Breast epithelium (tissue), 4 donors: Measurements from ENCODE around the gene CES4A. TPM values are rescaled to one million over a fixed set of nuclear protein-coding genes. Genes with fewer than 3 reads are reported as not detected.
"Not testable (repeated sequence)": the region's sequence is repeated elsewhere in the genome, so short reads cannot be mapped to it uniquely, and the experiment has no call there.

ENCODE experiments used
- DNase-seq, 2 donors: peaks; one replicate each; pipeline ENCODE4 v3.0.0-alpha.2; 2019; ENCODE audit warnings: low spot score in 2 of 2
- H3K27ac ChIP-seq, 2 donors: fragments of 200-600 bp; sonication (generic) in 1 of 2; one replicate each; pipeline ENCODE4 v1.5.1; 2016 to 2019; ENCODE audit warnings: mild to moderate bottlenecking in 1 of 2
- H3K27me3 ChIP-seq, 2 donors: fragments of 200-600 bp; sonication (generic) in 1 of 2; one replicate each; pipeline versions ENCODE4 v1.5.1 to v1.6.0; 2017 to 2019; ENCODE audit warnings: control low read depth in 1 of 2, mild to moderate bottlenecking in 1 of 2
- H3K36me3 ChIP-seq: fragments of 200-600 bp; one replicate; pipeline ENCODE4 v1.5.1; 2019
- H3K4me1 ChIP-seq, 2 donors: fragments of 200-600 bp; sonication (generic); one replicate each; pipeline ENCODE4 v1.5.1; 2016 to 2019; ENCODE audit warnings: control low read depth in 1 of 2
- H3K4me3 ChIP-seq, 3 donors: fragments of 200-600 bp; sonication (generic); 1 replicate in 2 of 3; 2 replicates in 1 of 3; pipeline ENCODE4 v1.5.1; 2016 to 2019; ENCODE audit warnings: mild to moderate bottlenecking in 3 of 3, moderate library complexity in 2 of 3
- H3K9me3 ChIP-seq, 2 donors: fragments of 200-600 bp; sonication (generic) in 1 of 2; one replicate each; pipeline ENCODE4 v1.5.1; 2016 to 2019; ENCODE audit warnings: control low read depth in 1 of 2
- POLR2A ChIP-seq: fragments of 450-650 bp; IDR thresholded peaks from one replicate; pipeline ENCODE4 v1.6.1; 2016; ENCODE audit warnings: antibody characterized with exemption, mild to moderate bottlenecking, moderate library complexity
- POLR2AphosphoS5 ChIP-seq, 3 donors: sonication (generic); formaldehyde crosslinking; IDR thresholded peaks; one replicate each; pipeline ENCODE4 v1.6.1; 2017; ENCODE audit warnings: antibody characterized with exemption in 3 of 3
- intact Hi-C: fragments of 100-400 bp; cut with DNase I; formaldehyde crosslinking; loops from one replicate; pipeline ENCODE4 v1.15.1; 2023; ENCODE audit warnings: low total_unique reads
- total RNA-seq, 3 donors: library from RNA; depleted of rRNA; stranded (reverse); fragments of >200 nt; gene quantifications; one replicate each; pipeline ENCODE4 v1.1.0, GENCODE V29; 2016
- TF ChIP-seq, protein P1 (sequence below), 3 donors: fragments of 450-650 bp; IDR thresholded peaks; one replicate each; pipeline ENCODE4 v1.5.1; 2016 to 2017; ENCODE audit warnings: antibody characterized with exemption in 3 of 3, mild to moderate bottlenecking in 3 of 3, moderate library complexity in 3 of 3

The CES4A gene
- total RNA-seq, 3 donors from 2014 or later, result 9.0 to 19.6 (median 11.1) TPM

DNA sequence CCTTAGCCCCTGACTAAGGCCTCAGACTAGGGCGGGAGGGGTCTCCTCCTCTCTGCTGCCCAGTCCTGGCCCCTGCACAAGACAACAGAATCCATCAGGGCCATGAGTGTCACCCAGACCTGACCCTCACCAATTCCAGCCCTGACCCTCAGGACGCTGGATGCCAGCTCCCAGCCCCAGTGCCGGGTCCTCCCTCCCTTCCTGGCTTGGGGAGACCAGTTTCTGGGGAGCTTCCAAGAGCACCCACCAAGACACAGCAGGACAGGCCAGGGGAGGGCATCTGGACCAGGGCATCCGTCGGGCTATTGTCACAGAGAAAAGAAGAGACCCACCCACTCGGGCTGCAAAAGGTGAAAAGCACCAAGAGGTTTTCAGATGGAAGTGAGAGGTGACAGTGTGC is 14.7 kb upstream of the CES4A start:
- no peaks in the 10 kb centered on the region for H3K9me3 ChIP-seq
- no peak overlapping the region for H3K4me3 ChIP-seq
- TF ChIP-seq POLR2AphosphoS5 (IDR thresholded peaks at IDR 0.05) (no peak), POLR2A (no peak)
- TF ChIP-seq, protein P1, sequence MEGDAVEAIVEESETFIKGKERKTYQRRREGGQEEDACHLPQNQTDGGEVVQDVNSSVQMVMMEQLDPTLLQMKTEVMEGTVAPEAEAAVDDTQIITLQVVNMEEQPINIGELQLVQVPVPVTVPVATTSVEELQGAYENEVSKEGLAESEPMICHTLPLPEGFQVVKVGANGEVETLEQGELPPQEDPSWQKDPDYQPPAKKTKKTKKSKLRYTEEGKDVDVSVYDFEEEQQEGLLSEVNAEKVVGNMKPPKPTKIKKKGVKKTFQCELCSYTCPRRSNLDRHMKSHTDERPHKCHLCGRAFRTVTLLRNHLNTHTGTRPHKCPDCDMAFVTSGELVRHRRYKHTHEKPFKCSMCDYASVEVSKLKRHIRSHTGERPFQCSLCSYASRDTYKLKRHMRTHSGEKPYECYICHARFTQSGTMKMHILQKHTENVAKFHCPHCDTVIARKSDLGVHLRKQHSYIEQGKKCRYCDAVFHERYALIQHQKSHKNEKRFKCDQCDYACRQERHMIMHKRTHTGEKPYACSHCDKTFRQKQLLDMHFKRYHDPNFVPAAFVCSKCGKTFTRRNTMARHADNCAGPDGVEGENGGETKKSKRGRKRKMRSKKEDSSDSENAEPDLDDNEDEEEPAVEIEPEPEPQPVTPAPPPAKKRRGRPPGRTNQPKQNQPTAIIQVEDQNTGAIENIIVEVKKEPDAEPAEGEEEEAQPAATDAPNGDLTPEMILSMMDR (IDR thresholded peaks at IDR 0.05), result no peak
- no peak overlapping the region for H3K27ac ChIP-seq
- intact Hi-C loops, result no loop called here
- H3K36me3 ChIP-seq, result no peaks in the 10 kb centered on the region
- DNase-seq, result no peak
- H3K27me3 ChIP-seq, result no peaks in the 10 kb centered on the region
- no peaks in the 10 kb centered on the region for H3K4me1 ChIP-seq

DNA sequence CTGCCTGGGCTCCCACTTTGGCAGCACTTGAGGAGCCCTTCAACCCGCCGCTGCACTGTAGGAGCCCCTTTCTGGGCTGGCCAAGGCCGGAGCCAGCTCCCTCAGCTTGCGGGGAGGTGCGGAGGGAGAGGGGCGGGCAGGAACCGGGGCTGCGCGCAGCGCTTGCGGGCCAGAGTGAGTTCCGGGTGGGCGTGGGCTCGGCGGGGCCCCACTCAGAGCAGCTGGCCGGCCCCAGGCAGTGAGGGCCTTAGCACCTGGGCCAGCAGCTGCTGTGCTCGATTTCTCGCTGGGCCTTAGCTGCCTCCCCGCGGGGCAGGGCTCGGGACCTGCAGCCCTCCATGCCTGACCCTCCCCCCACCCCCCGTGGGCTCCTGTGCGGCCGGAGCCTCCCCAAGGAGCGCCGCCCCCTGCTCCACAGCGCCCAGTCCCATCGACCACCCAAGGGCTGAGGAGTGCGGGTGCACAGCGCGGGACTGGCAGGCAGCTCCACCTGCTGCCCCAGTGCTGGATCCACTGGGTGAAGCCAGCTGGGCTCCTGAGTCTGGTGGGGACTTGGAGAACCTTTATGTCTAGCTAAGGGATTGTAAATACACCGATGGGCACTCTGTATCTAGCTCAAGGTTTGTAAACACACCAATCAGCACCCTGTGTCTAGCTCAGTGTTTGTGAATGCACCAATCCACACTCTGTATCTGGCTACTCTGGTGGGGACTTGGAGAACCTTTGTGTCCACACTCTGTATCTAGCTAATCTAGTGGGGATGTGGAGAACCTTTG is 14.0 kb upstream of the CES4A start:
- H3K4me3 ChIP-seq, H3K36me3 ChIP-seq, H3K4me1 ChIP-seq, H3K27me3 ChIP-seq, intact Hi-C loops, DNase-seq, H3K9me3 ChIP-seq, H3K27ac ChIP-seq: not testable (repeated sequence)

DNA sequence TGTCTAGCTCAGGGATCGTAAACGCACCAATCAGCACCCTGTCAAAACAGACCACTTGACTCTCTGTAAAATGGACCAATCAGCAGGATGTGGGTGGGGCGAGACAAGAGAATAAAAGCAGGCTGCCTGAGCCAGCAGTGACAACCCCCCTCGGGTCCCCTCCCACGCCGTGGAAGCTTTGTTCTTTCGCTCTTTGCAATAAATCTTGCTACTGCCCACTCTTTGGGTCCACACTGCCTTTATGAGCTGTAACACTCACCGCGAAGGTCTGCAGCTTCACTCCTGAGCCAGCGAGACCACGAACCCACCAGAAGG is 13.5 kb upstream of the CES4A start:
- DNase-seq, H3K9me3 ChIP-seq, H3K27ac ChIP-seq, H3K27me3 ChIP-seq, intact Hi-C loops, H3K4me1 ChIP-seq, H3K36me3 ChIP-seq: not testable (repeated sequence)
- peak overlapping the region in 1 of 3 donors; percentile 8 for H3K4me3 ChIP-seq

DNA sequence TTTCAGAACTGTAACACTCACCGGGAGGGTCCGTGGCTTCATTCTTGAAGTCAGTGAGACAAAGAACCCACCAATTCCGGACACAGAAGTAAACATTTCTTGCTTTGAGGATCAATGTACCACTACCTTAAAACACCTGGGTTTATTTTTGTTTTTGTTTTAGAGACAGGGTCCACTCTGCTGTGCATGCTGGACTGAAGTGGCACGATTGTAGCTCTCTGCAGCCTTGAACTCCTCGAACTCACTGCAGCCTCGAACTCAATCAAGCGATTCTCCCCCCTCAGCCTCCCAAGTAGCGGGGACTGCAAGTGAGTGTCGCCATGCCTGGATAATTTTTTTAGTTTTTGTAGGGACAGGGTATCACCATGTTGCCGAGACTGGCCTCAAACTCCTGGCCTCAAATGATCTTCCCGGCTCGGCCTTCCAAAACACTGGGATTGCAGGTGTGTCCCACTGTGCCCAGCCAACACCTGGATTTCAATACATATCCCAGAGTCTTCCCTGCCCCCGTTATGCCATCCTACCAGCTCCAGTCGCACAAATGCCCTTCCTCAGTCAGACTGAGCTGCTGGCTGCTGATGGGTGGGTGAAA is 13.0 kb upstream of the CES4A start:
- Histone ChIP-seq H3K36me3 (no peaks in the 10 kb centered on the region), H3K4me1 (no peaks in the 10 kb centered on the region), H3K9me3 (no peaks in the 10 kb centered on the region), H3K27ac (no peak overlapping the region), H3K4me3 (no peak overlapping the region), H3K27me3 (no peaks in the 10 kb centered on the region)
- intact Hi-C loops, result no loop called here
- DNase-seq, result no peak
- TF ChIP-seq POLR2A (no peak), POLR2AphosphoS5 (IDR thresholded peaks at IDR 0.05) (no peak)
- TF ChIP-seq, protein P1 (IDR thresholded peaks at IDR 0.05), result no peak

DNA sequence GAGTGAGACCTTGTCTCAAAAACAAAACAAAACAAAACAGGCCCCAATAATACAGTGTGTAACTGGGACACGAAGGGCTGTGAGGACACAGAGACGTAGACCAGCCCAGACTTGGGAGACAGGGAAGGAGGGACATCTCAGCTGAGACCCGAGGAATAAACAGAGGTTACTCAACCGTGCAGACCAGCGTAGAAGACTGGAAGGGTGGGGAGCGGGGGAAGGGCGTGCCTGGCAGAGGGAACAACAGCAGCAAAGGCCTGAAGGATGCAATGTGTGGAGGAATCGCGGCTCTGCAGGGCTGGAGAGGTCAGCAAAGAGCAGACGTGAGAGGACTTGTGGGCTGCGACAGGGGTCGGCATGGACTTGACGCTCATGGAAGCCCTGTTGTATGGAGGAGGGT is 11.6 kb upstream of the CES4A start:
- no peaks in the 10 kb centered on the region for H3K27me3 ChIP-seq
- no peak overlapping the region for H3K4me3 ChIP-seq
- H3K4me1 ChIP-seq, result no peaks in the 10 kb centered on the region
- DNase-seq, result no peak
- no peaks in the 10 kb centered on the region for H3K9me3 ChIP-seq
- intact Hi-C loops, result no loop called here
- no peak overlapping the region for H3K27ac ChIP-seq
- no peaks in the 10 kb centered on the region for H3K36me3 ChIP-seq
- TF ChIP-seq POLR2A (no peak), POLR2AphosphoS5 (IDR thresholded peaks at IDR 0.05) (no peak)
- TF ChIP-seq, protein P1 (IDR thresholded peaks at IDR 0.05), result no peak

DNA sequence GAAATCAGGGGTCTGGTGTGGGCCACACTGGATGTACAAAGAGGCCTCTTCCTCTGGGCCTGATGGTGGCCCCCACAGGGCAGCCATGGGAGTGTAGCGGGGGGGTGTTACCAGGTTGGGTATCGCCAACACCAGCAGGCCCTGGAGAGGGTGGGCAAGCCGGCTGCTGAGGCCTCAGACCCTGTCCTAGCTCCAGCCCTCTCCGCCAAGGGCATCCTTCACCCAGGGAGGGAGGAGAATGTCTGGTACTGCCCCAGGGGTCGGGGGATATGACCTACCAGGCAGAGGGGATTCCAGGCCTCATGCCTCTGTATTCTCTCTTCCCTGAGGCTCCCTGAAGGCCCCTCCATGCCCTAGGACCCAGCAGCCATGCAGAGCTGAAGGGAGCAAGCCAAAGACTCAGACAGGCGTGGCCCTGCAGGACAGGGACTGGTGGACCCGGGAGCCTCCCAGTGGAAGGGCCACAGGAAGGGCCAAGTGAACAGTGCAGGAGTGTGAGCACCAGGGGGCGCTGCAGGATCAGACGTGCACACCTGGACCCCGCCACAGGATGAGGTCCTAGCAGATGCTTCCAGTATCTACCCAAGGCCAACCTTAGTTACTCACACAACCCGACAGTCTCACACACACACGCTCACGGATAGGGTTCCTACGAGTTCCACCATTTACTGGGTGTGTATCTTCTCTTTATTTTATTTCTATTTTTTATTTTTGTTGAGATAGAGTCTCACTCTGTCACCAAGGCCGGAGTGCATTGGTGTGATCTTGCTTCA is 10.9 kb upstream of the CES4A start:
- intact Hi-C loops, result no loop called here
- peak in 2 of 3 donors; percentile 23 to 47 for TF ChIP-seq POLR2AphosphoS5 (IDR thresholded peaks at IDR 0.05)
- TF ChIP-seq POLR2A, result no peak
- TF ChIP-seq, protein P1 (IDR thresholded peaks at IDR 0.05), result peak; percentile 97 to 98 (median 98)
- Histone ChIP-seq H3K36me3 (no peaks in the 10 kb centered on the region), H3K9me3 (no peaks in the 10 kb centered on the region), H3K4me1 (no peaks in the 10 kb centered on the region), H3K4me3 (no peak overlapping the region), H3K27ac (no peak overlapping the region), H3K27me3 (no peaks in the 10 kb centered on the region)
- peak; percentile 79 to 92 for DNase-seq
